Smooth muscle cell (in vitro differentiated cells): Measurements from ENCODE around the gene DPF3. TPM values are rescaled to one million over a fixed set of nuclear protein-coding genes. Genes with fewer than 3 reads are reported as not detected.

ENCODE experiments used
- DNase-seq: peaks from one replicate; lab custom pipeline; 2025; ENCODE audit not compliant: unreplicated experiment; lab: John Stamatoyannopoulos, UW
- H2AFZ ChIP-seq: fragments of 200-600 bp; sonication (generic); 2 replicates; pipeline ENCODE4 v1.6.0; 2016; ENCODE audit warnings: antibody characterized with exemption, low read depth, mild to moderate bottlenecking
- H3F3A ChIP-seq: fragments of 200-600 bp; sonication (generic); 2 replicates; pipeline ENCODE4 v1.6.0; 2017; ENCODE audit warnings: antibody characterized with exemption, low read depth
- H3K27ac ChIP-seq: fragments of 200-600 bp; sonication (generic); 2 replicates; pipeline ENCODE4 v1.5.1; 2016; ENCODE audit warnings: low read depth, mild to moderate bottlenecking
- H3K27me3 ChIP-seq: fragments of 200-600 bp; sonication (generic); 2 replicates; pipeline ENCODE4 v1.6.1; 2016; ENCODE audit warnings: low read depth, mild to moderate bottlenecking
- H3K36me3 ChIP-seq: fragments of 200-600 bp; sonication (generic); 2 replicates; pipeline ENCODE4 v1.5.1; 2016; ENCODE audit warnings: low read depth
- H3K4me1 ChIP-seq: fragments of 200-600 bp; sonication (generic); 2 replicates; pipeline ENCODE4 v1.5.1; 2016; ENCODE audit warnings: low read depth
- H3K4me2 ChIP-seq: fragments of 200-600 bp; sonication (generic); 2 replicates; pipeline ENCODE4 v1.6.0; 2016; ENCODE audit warnings: mild to moderate bottlenecking
- H3K4me3 ChIP-seq: fragments of 200-600 bp; sonication (generic); 2 replicates; pipeline ENCODE4 v1.5.1; 2016; ENCODE audit warnings: mild to moderate bottlenecking
- H3K79me2 ChIP-seq: fragments of 200-600 bp; sonication (generic); 2 replicates; pipeline ENCODE4 v1.6.0; 2016; ENCODE audit warnings: low read depth, mild to moderate bottlenecking
- H3K9ac ChIP-seq: fragments of 200-600 bp; sonication (generic); 2 replicates; pipeline ENCODE4 v1.6.0; 2016; ENCODE audit warnings: low read depth
- H3K9me3 ChIP-seq: fragments of 200-600 bp; sonication (generic); replicated peaks from 2 replicates; pipeline ENCODE4 v1.5.1; 2016; ENCODE audit warnings: low read depth
- H4K20me1 ChIP-seq: fragments of 200-600 bp; sonication (generic); 2 replicates; pipeline ENCODE4 v1.6.0; 2016; ENCODE audit warnings: low read depth
- CTCF ChIP-seq: fragments of 200-600 bp; sonication (generic); IDR thresholded peaks from 2 replicates; pipeline ENCODE4 v1.5.1; 2017; ENCODE audit warnings: borderline replicate concordance, mild to moderate bottlenecking, antibody characterized with exemption; ENCODE audit not compliant: insufficient read depth, poor library complexity, severe bottlenecking
- WGBS: methylation state at CpG from one replicate; pipeline ENCODE4 v1.1.7; 2016; ENCODE audit warnings: low lambda C conversion rate; 5-methylcytosine and 5-hydroxymethylcytosine counted together
- polyA plus RNA-seq: library from polyadenylated mRNA; unstranded; fragments of >200 nt; fragmentation: Nextera tagmentation; extraction: Ambion mirVana; gene quantifications from 2 replicates; pipeline ENCODE4 v1.2.1, GENCODE V29; 2016
- total RNA-seq: library from RNA; depleted of rRNA; stranded (reverse); fragments of >200 nt; gene quantifications from 2 replicates; pipeline ENCODE4 v1.2.3, GENCODE V29; 2014

DPF3 gene
- total RNA-seq (10.8 and 12.6 TPM in 2 replicates), polyA plus RNA-seq (3.6 and 4.9 TPM in 2 replicates)

DNA sequence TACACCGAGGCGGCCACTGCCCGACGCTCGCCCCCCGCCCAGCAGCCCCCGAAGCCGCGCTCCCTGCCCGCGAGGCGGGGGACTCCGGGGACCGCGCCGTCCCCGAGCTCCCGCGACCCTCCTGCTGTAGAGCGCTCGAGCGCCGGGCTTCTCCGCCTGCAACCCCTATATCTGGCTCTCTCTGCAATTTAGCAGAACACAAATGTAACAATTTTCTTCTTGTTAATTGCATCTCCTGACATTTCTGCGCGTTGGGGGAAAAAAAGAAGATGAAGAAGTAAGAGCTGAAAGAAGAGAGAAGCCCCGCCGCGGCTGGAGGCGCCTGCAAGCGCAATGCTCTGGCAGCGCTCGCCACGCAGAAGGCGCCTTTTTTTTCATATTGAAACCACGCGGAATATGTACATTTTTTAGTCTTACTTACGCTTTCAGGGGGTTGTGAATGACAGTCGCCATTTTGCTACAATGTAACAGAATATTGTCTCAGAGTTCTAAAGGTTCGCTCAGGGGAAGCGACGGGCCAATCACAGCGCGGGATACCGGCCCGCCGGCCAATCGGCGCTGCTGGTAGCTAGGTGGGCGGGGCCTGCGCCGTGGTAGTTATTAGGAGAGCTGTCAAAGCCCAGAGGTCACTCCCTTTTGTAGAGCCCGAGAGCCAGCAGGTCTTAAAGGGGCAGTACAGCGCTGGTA is at the start of gene DPF3:
Gene DPF3 (minus strand): TSS at position 466 of the 687 bp plus-strand sequence. CDS start 13 bp downstream, at position 453.
- DNase-seq = peak; percentile 75
- H3F3A ChIP-seq = no peaks in the 10 kb centered on the region
- H3K36me3 ChIP-seq = no peaks in the 10 kb centered on the region
- H2AFZ ChIP-seq = peak within 1 kb of the TSS; percentile 99
- peaks cover 38% of the 10 kb centered on the region for H3K27me3 ChIP-seq
- H3K27ac ChIP-seq = no peak within 1 kb of the TSS
- TF ChIP-seq CTCF = no peak
- H3K79me2 ChIP-seq = peaks cover 16% of the 10 kb centered on the region
- H3K4me1 ChIP-seq = peaks cover 45% of the 10 kb centered on the region
- H4K20me1 ChIP-seq = peaks cover 19% of the 10 kb centered on the region
- WGBS = 1% methylated on average over 46 of the region's 54 CpGs
- H3K4me3 ChIP-seq = peak within 1 kb of the TSS; percentile 96
- peak within 1 kb of the TSS; percentile 88 for H3K4me2 ChIP-seq
- peak within 1 kb of the TSS; percentile 3 for H3K9ac ChIP-seq
- no peaks in the 10 kb centered on the region for H3K9me3 ChIP-seq

DNA sequence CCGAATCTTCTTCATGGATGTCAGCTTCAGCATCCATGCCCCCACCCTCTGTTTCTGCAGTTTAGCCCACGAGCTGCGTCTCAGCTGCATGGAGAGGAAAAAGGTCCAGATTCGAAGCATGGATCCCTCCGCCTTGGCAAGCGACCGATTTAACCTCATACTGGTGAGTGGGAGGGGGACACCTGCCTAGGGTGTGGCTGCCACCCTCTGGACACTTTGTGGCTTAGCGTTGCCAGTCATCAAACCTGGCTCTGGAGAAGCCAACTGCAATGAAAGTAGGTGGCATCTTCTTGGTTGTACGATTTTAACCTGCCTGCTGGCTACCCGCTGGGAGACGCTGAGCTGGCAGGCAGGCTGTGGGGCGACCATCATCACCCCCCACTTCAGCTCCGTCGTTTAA is 49.0 kb upstream of the DPF3 start:
- no peak for DNase-seq
- Histone ChIP-seq H3K9me3 (no peaks in the 10 kb centered on the region), H4K20me1 (no peaks in the 10 kb centered on the region), H3K4me1 (no peaks in the 10 kb centered on the region), H3K27ac (no peak overlapping the region), H3K4me3 (no peak overlapping the region), H2AFZ (no peak overlapping the region), H3K4me2 (no peak overlapping the region), H3K79me2 (no peaks in the 10 kb centered on the region), H3F3A (no peaks in the 10 kb centered on the region), H3K36me3 (no peaks in the 10 kb centered on the region), H3K9ac (no peak overlapping the region), H3K27me3 (no peaks in the 10 kb centered on the region)
- TF ChIP-seq CTCF = no peak
- 97% methylated on average over 14 of the region's 14 CpGs for WGBS

- Histone ChIP-seq H4K20me1 (no peaks in the 10 kb centered on the region), H3K79me2 (peaks cover 6% of the 10 kb centered on the region), H3K36me3 (no peaks in the 10 kb centered on the region), H3F3A (no peaks in the 10 kb centered on the region), H3K4me3 (no peak overlapping the region), H3K27ac (no peak overlapping the region), H3K9ac (no peak overlapping the region), H2AFZ (no peak overlapping the region), H3K9me3 (no peaks in the 10 kb centered on the region), H3K27me3 (no peaks in the 10 kb centered on the region), H3K4me2 (no peak overlapping the region), H3K4me1 (no peaks in the 10 kb centered on the region)
- 94% methylated on average over 12 of the region's 12 CpGs for WGBS
- no peak for DNase-seq
- no peak for TF ChIP-seq CTCF
These were observed 47.5 kb upstream of the DPF3 start for GRCh38 chr14:72941286-72941985.
